DOHH2 (cell line): Measurements from ENCODE around the gene MYO1A.

Experiments used
- EZH2phosphoT487 ChIP-seq: fragments of 200-600 bp; sonication (generic); IDR thresholded peaks from 2 replicates; pipeline ENCODE4 v1.6.1; 2017; ENCODE audit warnings: borderline replicate concordance, mild to moderate bottlenecking, antibody characterized with exemption, low read length, moderate library complexity, mixed read lengths
- TF ChIP-seq, protein P1 (sequence below): fragments of 200-600 bp; sonication (generic); IDR thresholded peaks from one replicate; pipeline ENCODE4 v1.5.1; 2014; ENCODE audit warnings: antibody characterized with exemption, mild to moderate bottlenecking, low read depth, low read length; ENCODE audit not compliant: poor library complexity, severe bottlenecking

DNA sequence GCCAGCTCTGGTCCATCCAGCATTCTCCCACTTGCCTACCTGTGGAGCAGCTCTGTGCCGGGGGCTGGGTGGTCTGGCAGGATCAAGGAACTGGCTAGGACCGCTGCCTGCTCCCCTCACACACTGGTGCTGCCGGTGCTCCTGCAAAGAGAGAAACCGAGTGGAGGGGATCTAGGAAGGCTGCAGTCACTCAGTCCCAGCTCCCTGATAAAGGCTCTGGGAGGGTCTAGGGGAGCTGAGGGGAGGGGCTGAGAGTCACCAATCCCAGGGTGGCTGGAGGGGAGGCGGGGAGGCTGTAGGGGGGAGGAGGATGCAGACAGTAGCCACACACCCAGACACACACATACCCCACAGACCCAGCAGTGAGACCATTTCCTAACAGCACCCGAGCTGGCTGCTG lies 33.6 kb downstream of the MYO1A start, which contains the start of gene TAC3:
- TF ChIP-seq, protein P1, sequence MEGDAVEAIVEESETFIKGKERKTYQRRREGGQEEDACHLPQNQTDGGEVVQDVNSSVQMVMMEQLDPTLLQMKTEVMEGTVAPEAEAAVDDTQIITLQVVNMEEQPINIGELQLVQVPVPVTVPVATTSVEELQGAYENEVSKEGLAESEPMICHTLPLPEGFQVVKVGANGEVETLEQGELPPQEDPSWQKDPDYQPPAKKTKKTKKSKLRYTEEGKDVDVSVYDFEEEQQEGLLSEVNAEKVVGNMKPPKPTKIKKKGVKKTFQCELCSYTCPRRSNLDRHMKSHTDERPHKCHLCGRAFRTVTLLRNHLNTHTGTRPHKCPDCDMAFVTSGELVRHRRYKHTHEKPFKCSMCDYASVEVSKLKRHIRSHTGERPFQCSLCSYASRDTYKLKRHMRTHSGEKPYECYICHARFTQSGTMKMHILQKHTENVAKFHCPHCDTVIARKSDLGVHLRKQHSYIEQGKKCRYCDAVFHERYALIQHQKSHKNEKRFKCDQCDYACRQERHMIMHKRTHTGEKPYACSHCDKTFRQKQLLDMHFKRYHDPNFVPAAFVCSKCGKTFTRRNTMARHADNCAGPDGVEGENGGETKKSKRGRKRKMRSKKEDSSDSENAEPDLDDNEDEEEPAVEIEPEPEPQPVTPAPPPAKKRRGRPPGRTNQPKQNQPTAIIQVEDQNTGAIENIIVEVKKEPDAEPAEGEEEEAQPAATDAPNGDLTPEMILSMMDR, result no peak
- TF ChIP-seq EZH2phosphoT487, result no peak
